RPMI7951 (cell line): ENCODE data around the gene MEIS1. TPM values are rescaled to one million over a fixed set of nuclear protein-coding genes. Genes with fewer than 3 reads are reported as not detected.
A peak's percentile ranks its signal among the peaks of the same experiment; 100 is the strongest.
"Not testable (repeated sequence)": the region's sequence is repeated elsewhere in the genome, so short reads cannot be mapped to it uniquely, and the experiment has no call there.

ENCODE experiments used
- DNase-seq: peaks from one replicate; pipeline ENCODE4 v3.0.0-alpha.2; 2012; ENCODE audit warnings: low read depth
- total RNA-seq: library from RNA; depleted of rRNA; stranded (reverse); fragments of >200 nt; shearing (Covaris generic); gene quantifications from 2 replicates; pipeline ENCODE4 v1.2.3, GENCODE V29; 2014

MEIS1 gene
- total RNA-seq, 1 experiment from 2014 or later, result 6.2 TPM

DNA sequence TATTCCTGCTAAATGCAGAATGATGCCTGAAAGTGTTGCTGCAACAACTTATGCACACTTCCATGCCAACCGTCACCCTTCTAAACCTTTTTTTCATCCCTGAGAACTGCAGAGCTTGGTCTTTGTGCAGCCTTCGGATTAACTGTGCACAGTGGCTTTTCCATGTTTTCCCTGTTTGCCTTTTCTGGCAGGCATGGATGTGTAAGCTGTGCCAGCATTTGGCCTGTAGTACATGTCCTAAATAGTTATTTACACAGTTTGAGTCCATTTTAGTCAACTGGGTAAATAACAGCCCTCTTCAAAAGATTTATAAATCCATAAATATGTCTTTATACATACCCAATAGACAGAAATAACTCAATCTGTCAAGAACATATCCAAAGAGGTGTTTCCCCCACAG is 31.5 kb downstream of the MEIS1 start:
- DNase-seq, result no peak

DNA sequence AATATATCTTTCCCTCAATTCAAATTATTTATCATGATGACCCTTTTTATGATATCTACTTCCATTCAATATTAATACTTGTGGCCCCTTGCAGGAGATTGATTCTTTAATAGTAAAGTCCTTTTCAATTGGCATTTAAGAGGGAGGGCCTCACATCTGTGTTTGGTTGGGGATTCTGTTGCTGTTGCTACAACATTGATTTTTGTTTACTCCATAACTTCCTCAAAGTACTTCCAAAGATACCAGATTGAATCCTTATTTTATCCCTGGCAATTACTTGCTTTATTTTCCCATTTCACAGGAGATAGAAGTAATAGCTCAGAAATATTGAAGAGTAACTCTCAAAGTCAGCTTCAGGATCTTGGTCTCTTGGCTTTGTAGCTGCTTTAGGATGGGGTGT is 32.8 kb downstream of the MEIS1 start:
- DNase-seq, result no peak

- no peak for DNase-seq
These were observed 34.4 kb downstream of the MEIS1 start for GRCh38 chr2:66469214-66469902.

DNA sequence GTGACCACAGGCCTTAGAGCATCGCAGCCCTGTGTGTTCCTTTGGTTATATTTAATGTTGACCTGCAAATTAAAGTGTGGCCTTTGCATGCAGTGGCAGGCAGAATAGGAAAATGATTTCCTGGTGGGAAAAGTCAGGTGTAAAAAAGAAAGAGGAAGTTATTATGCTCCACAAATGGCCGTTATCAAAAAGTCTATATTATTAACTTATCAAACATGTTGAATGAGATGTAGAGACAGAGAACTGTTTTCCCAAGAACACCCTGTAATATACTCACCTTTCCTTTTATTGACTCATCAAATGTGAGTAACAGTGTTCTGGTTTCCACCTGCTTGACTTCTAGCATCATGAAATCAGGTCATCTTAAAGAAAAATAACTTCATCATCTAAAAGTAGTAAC is 35.3 kb downstream of the MEIS1 start:
- DNase-seq, result no peak

DNA sequence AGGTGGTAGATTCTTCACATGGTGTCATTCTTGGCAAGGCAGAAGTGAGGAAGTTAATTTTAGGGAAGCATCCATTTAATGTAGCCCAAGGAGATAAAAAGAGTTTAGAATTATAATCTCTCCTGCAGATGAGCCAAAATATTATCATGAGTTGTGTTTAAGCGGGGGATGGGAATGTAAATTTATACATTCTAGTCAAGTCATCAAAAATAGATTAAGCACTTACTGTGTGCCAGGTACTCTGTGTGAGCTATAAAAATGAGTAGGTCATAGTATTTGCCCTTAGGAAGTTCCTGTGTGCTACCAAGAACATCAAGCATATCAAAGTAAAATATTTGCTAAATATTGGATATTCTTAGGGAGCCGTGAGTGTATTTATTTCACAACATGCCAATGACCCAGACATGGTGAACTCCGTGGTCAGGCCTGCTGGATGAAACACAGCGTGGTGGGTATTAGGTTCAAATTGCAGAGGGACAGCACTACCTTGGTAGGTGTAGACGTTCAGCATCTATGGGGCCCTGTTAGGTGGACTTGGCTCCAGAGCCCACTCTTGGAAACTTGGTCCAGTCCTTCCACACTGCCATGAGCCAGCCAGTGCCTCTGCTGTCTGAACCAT is 37.4 kb downstream of the MEIS1 start:
- no peak for DNase-seq

GRCh38 chr2:66477135-66477842 is 42.4 kb downstream of the MEIS1 start:
- no peak for DNase-seq

DNA sequence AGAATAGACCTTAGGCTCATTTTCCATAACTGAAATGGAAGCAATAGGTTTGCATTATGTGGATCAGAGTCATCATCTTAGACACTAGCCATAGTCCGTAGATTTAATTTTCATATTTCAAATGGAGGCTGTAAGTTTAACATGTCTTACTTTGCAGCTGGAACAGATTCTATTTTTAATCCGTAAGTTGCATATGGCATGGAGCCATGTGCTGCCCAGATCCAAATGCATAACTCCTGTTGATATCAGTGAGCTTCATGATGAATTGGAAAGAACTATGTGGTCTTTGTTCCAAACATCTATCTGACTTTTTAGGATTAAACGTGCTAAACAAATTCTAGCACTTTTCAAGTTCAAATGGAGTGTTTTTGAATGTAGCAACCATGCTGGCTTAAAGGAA is 43.4 kb downstream of the MEIS1 start:
- DNase-seq, result no peak

- DNase-seq, result no peak
These were observed 43.9 kb downstream of the MEIS1 start for GRCh38 chr2:66478731-66479316.

GRCh38 chr2:66481100-66481549 is 46.2 kb downstream of the MEIS1 start:
- peak; percentile 79 for DNase-seq

DNA sequence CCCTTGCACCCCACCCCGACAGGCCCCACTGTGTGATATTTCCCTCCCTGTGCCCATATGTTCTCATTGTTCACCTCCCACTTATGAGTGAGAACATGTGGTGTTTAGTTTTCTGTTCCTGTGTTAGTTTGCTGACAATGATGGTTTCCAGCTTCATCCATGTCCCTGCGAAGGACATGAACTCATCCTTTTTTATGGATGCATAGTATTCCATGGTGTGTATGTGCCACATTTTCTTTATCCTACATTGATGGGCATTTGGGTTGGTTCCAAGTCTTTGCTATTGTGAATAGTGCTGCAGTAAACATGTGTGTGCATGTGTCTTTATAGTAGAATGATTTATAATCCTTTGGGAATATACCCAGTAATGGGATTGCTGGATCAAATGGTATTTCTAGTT is 50.3 kb downstream of the MEIS1 start:
- not testable (repeated sequence) for DNase-seq

DNA sequence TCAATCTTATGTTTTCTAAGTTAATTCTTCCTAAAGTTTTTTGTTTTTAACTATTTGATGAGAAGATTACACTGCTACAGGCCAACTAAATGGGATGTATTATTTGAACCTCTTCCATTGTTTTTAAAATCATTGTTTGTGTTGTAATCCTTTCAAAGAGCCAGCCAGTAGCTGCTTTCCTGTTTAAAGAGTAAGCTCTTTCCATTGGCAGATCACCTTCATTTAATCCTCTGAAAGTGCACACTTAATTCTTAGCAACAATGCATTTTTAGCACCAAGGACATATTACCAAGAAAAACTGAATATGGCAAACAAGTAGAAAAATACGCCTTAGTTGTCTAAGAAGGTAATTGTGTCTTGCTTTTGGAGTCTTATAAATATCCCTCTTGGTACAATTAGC is 54.0 kb downstream of the MEIS1 start:
- DNase-seq, result no peak

- DNase-seq, result no peak
These were observed 54.5 kb downstream of the MEIS1 start for GRCh38 chr2:66489436-66489835.

- peak; percentile 16 for DNase-seq
These were observed 55.7 kb downstream of the MEIS1 start for GRCh38 chr2:66490588-66491001.

GRCh38 chr2:66494708-66495107 is 59.8 kb downstream of the MEIS1 start:
- peak; percentile 58 for DNase-seq

DNA sequence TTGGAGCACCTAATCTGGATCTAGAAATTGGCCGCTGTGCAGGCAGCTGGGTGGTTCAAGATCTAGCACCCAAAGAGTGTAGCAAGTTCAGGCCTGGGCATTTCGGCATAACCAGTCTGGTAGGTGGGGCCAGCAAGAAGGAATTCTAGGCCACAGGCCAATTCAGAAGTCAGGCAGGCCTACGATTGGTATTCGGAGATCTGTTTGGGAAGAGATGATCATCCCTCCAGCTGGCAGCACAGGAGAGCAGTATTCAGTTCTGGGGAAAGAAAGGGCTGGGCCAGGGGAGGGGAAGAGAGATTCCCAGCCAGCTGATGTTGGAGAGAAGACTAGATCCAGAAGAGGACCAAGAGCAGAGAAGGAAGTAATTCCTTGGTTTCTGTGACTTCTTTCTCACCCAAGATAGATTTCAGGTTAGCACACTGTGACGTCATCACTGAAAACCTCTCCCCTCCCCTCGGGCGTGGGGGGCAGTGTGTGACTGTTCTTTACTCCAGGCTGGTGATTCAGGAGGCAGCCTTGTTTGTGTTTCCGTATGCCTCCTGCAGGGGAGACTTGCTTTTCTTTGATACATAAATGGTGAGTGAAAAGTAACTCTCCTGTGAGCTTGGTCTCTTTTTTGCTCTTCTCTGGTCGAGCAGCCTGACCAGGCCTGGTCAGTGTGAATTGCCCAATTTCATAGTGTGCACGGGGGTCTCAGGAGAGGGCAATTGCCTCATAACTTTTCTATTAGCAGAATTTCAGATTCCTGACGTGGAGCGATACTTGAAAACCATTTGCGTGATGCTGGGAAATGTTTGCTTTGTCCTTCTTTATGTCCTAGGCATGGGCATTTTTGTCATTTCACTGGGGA is 61.1 kb downstream of the MEIS1 start:
- peak; percentile 42 for DNase-seq

GRCh38 chr2:66496670-66497420 is 61.9 kb downstream of the MEIS1 start:
- no peak for DNase-seq

DNA sequence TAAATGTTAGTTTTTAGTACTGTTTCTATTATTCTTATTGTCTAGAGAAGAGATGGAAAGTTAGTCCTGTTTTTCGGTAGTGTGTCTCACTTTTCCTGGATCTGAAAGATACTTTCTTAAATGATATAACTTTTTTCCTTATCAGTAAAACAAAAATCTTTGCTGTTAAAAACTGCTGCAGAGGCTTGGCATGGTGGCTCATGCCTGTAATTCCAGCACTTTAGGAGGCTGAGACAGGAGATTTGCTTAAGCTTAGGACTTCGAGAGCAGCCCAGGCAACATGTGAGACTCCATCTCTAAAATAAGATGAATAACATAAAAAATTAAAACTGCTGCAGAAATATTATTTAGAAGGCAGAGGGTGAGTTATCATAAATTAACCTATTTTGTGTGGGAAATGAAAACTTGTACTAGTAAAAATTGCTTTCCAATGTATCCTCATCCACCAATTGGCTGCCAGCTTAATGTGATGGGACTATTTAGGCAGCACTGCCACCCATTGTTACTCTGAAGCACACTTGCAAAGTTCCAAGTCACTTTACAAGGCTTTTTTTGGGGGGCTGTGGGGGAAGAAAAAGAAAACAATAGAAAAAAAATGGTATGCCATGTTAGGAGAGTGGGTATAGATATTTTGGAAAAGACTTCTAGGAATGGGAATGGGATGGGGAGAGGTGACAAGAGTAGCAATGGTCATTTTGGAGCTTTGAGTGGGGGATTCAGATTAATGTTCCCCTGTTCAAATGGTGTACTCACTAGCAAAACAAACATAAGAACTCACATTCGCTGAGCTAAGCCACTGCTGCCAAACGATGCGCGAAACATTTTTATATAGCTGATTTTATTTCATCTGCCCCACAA is 62.7 kb downstream of the MEIS1 start:
- DNase-seq, result no peak

DNA sequence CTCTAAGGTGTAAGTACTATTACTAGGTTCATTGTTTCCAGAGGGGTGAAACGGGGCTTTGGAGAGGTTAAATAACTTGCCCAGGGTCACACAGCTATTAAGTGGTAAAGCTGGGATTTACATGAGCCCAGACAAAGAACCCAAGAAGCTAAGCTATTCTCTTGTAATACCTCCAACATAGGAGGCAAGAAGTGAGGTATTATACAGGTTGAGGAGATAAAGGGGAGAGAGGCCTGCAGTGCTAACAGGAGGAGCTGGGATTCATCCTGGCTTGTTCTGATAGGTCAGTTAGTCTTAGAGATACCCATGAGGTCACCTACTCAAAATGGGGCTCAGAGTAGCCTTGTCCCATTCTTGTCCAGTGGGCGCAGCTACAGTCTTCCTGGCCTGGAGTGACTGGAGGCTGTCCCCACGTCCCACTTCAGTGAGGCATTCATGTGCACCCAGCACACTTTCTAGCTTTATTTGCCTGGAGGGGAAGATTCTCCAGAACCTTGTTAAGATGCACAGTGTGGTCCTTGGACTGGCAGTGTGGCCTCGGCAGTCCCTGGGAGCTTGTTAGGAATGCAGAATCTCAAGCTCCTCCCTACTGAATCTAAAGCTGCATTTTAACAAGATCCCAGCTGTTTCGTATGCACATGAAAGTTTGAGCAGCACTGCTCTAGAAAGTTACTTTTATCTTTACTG is 63.5 kb downstream of the MEIS1 start:
- DNase-seq, result no peak

GRCh38 chr2:66501267-66501666 is 66.3 kb downstream of the MEIS1 start:
- no peak for DNase-seq
